Stimulated activated CD8-positive, alpha-beta memory T cell treated with anti-CD3 and anti-CD28 coated beads, Interleukin-7, amount 100 ng/mL, for 1 hour (primary cell): ENCODE data around the gene ECHDC3.

Experiments used
- DNase-seq, 2 donors: peaks; one replicate each; pipeline ENCODE4 v3.0.0-alpha.2; 2020; ENCODE audit warnings: low read depth in 2 of 2

ECHDC3 gene

DNA sequence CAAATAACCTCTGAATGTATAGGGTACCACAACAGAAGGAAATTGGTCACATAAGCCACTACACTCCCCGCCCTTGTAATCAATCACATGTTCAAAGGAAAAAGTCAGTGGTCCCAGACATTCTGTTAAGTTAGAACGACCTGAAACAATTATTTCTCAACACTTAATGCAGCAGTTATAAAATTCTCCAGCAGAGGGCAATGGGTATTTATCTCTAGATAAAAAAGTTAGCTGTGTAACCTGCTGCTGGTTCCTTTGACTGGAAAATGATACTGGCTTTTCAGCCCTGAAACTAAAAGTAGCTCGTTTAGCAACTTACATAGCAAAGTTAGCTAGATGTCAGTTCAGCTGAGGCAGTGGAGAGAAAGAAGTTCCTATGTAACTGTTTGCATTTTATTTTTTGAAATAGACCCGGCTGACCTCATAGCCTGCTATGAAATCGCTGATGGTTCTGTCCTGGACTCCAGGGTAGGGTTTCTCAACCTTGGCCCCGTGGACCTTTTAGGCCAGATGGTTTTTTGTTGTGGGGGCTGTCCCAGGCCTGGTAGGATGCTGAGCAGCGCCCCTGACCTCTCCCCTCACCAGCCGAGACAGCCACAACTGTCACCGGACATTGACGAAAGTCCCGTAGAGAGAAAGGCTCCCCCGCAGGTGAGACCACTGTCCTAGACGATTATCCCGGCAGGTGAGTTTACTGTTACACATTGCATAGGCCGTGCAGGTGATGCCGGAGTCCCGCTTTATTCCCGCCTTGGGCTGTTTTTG lies 40.8 kb downstream of the ECHDC3 start:
- no peak for DNase-seq

DNA sequence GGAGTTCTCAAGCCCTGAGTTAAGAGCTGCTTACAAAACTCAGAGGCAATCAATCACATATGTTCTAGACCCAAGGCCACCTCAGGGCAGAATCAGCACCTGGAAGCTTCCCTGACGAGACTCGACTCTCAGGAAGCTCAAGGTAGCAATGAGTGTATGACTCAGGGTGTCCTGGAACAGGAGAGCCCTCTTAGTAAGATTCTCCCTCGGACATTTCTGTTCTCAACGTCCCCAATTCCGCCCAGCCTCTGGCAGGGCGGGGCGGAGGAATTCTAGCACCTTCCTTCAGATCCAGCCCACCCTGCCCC lies 41.3 kb downstream of the ECHDC3 start:
- DNase-seq, result no peak

DNA sequence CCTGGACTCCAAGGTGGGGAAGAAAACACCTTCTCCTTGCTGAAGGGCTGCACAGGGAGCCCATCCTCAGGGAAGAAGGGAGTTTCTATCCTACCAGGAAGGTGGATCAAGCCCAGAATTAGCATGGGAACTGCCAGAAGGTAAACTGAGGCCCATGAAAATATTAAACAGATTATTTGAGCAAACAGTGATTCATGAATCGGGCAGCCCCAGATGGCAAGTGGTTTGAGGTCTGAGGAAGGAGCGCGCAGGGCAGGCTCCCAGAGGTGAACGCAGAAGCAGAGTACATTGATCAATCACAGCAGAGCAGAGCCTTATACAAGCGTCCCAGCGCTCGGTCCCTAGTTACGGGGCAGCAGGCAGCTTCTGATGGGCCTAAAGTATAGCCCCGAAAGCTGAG lies 45.2 kb downstream of the ECHDC3 start:
- no peak for DNase-seq

DNA sequence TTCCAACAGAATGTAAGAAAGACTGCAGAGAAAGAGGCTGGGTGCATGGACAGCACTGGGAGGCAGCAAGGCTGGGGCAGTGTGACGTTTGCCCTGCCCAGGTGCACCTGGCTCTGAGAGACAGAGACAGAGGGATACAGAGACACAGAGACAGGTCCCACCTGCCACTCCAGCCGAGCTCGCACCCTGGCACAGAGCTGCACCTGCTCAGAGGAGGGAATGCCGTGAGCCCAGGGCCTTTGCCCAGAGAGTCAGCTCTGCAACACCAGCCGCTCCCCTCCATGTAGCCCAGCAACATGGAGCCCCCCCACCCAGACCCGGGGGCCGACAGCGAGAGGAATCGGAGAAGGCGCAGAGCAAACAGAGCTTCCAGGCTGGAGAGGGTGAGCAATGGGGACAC lies 45.7 kb downstream of the ECHDC3 start:
- DNase-seq, result no peak

DNA sequence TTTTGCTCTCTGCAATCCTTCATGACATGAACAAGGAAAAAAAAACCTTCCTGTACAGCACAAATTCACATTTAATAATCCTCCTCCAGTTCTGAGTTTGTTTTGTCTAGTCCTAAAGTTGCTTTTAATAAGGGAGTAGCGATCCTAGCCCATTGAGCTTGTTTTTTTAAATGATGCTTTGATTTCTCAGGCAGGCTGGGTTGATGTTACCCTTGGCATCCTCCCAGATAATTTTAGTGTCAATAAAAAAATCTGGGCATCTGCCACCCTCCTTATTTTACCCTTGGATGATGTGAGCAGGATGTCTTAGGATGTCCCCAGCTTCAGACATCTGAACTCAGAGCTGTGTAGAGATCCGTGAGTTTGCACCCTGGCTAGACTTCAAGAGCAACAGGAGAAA lies 47.1 kb downstream of the ECHDC3 start:
- DNase-seq, result no peak

DNA sequence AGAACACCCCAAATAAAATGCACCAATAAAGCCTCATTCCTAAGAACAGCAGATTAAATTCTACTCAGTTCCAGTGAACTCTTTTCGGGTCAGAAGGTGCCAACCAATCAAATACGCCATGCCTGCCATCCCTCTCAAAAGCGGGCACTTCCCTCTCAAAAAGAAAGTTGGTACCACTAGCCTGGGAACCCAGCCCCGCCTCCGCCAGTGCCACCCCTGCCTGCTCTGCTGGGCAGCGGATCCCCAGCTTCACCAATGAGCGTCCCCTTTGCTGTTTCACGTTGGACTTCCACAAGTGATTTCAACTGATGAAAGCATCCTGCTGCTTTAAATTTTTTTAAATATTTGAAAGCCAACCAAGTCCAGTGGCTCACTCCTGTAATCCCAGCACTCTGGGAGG lies 47.8 kb downstream of the ECHDC3 start:
- no peak for DNase-seq

DNA sequence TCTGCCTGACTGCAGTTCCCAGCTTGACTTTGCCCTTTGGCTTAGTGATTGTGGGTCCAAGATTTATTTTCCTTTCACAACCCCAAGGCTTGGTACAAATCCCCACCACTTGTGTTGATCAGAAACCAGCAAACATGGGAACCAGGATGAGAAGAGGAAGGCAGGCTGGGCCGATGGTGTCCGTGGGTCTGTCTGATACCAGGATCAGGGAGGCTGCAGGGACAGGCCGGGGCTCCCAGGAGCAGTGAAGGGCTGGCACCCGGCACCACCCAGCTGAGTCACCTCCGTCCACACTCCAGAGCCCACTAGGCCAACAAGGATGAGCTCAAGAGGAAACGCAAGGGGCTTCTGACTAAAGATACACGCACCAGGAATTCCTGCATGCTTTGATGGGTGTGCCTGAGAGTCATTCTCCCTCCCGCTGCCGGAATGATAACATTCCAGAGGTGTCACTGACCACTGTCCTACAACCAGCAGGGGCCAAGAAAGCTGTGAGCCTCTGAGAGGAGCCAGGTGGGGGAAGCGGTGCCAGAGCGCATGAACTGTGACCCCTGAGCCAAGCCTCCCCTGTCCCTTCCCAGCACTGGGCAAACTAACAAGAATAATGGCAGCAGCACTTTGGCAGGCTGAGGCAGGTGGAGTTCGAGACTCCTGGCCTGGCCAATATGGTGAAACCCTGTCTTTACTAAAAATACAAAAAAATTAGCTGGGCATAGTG lies 51.7 kb downstream of the ECHDC3 start:
- no peak for DNase-seq

DNA sequence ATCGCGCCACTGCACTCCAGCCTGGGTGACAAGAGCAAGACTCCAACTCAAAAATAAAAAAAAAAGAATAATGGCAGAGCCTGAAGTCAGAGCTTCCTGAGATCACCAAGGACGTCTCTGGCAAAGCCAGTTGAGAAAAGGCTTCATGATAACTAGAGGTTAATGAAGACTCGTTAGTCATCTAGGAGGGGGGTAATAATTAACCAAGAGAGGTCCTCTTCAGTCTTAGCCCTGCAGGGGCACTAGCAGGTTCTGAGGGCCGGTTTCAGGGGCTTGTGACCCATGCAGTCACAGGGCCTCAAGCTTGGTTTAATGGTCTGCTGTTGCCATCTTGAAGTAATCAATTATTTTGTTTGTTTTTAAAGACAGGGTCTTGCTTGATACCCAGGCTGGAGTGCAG lies 52.4 kb downstream of the ECHDC3 start:
- no peak for DNase-seq

DNA sequence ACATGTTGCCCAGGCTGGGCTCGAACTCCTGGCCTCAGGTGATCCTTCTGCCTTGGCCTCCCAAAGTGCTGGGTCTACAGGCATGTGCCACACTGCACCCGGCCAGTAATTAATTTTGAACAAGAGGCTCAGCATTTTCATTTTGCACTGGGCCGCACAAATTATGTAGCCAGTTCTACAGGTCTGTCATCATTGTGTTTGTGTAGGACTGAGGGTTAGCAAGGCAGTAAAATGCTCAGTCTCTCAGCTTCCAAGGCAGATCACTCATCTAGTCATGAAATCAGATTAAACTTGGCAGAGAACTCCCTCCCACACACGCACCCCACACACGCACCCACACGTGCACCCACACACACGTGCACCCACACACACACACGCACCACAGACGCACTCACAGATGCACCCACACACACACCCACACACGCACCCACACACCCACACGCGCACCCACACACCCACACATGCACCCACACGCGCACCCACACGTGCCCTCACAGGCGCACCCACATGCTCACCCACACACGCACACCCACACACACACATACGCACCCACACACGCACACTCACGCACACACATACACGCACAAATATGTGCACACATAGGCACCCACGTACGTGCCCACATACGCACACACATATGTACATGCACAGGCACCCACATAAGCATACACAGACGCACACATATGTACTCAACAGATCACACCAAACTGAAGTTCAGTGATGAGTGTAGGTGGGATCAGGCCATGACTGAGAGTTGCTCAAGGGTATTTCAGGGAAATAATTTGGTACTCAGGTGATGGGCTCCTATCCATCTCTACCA lies 53.1 kb downstream of the ECHDC3 start:
- DNase-seq, result no peak

DNA sequence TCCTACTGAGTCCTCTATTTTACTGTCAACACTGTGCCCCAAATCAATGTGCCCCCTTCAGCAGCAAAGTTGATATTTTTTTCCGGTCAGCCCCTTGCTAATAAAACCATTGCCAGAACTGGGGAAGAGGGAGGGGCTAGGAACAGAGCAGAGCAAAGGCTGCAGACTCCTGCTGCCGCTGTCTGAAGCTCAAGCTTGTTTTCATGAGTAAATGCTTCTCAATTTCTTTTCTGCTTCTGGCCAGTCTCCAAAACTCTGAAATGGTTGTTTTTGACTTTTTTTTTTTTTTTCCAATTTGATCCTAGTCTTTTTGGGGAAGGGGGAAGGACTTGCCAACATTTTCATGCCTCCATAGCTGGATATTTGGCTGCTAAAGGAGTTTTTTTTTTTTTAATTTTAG lies 54.3 kb downstream of the ECHDC3 start:
- DNase-seq, result no peak

DNA sequence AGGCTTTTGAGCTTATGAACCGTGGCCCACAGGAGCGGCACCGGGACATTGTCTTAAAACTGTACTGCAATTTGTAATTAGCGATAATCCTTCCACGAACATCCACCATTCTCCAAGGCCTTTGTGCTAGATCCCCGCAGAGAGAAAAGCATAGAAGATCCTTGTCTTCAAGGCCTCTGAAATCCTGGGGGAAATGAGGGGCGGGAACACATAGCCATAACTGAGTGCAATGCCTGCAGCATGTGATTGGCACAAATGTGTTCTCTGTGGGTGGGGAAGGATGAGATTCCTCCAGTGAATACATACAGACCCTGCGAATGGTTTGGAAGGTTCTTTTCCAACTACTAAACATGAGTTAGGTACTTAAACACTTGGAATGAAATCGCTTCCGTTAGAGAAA lies 55.1 kb downstream of the ECHDC3 start:
- no peak for DNase-seq

DNA sequence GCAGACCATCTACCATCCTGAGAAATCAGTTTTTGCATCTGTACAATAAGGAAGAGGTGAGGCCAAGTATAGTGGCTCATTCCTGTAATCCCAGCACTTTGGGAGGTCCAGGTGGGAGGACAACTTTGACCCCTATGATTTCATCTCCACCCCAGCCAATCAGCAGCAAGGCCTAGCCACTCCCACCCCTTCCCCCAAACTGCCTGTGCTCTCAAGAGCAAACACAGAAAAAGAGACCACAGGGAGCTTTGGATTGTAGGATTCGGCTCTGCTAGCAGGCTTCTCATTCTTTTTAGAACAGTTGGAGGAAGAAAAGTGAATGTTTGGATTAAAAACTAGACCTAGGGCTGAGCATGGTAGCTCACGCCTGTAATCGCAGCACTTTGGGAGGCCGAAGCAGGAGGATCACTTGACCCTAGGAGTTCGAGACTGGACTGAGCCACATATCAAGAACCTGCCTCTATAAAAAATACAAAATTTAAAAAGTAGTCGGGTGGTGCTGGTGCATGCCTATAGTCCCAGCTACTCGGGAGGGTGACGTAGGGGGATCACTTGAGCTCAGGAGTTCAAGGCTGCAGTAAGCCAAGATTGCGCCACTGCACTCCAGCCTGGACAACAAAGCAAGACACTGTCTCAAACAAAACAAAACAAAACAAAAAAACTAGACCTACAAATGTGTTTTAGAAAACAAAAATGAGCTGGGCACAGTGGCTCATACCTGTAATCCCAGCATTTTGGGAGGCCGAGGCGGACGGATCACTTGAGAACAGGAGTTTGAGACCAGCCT lies 55.9 kb downstream of the ECHDC3 start:
- no peak for DNase-seq

DNA sequence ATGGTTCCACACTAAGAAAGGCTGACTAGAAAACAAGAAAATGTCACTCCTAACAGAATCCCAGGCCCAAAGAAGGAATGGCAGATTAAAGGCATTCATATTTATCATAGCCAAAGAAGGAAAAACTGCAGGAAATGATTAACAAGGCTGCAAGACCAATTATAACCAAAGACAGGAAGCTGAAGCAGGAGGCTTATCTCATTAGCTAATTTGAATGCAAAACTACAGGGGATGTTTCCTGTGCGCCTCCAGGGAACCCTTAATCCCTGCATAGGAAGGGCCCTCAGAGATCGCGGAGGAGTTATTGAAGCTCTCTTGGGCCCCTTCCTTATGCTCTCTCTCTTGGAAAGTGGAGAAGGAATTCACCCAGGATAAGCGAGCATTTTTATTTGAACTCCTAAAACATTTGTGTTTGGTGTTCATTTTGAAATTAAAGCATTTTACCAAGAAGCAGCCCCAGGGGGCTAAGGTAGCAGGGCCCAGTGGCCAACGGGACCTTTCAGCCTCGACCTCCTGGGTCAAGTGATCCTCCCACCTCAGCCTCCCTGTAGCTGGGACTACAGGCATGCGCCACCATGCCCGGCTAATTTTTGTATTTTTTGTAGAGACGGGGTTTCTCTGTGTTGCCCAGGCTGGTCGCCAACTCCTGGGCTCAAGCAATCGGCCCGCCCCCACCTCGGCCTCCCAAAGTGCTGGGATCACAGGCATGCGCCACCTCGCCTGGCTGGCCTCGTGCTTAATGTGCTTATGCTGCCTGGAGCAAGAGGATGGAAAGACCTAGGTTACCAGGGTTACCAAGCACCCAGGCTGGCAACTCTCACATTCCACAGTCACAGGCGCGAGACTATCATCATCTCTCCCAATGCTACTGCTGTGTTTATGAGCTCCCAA lies 56.9 kb downstream of the ECHDC3 start:
- DNase-seq, result no peak

DNA sequence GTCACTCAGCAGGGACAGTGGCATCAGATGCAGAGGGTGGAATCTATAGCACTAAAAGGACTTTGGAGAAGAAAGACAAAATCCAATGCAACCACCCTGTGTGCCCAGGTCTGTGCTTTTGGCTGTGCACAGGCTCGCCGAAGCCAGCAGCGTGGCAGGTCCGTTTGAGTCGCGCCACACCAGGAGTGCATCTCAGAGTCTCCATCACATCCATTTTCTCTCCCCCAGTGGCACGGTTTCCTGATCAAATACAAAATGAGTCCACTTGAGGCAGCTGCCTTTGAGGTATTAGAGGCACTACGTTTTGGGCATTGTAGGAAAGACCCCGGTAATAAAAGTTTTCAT lies 57.5 kb downstream of the ECHDC3 start:
- DNase-seq, result no peak

DNA sequence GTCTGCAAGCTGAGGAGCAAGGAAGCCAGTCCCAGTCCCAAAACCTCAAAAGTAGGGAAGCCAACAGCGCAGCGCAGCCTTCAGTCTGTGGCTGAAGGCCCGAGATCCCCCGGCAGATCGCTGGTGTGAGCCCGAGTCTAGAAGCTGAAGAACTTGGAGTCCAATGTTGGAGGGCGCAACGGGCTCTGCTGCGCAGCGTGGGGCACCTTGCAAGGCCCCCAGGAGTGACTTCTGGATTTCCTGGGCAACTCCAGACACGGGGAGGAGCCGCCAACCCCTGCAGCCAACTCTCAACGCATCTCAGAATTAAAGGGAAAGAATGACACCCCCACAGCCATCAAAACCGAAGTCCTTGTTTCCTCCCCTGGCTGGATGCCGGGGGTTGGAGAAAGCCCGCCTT lies 62.2 kb downstream of the ECHDC3 start:
- DNase-seq, result no peak

DNA sequence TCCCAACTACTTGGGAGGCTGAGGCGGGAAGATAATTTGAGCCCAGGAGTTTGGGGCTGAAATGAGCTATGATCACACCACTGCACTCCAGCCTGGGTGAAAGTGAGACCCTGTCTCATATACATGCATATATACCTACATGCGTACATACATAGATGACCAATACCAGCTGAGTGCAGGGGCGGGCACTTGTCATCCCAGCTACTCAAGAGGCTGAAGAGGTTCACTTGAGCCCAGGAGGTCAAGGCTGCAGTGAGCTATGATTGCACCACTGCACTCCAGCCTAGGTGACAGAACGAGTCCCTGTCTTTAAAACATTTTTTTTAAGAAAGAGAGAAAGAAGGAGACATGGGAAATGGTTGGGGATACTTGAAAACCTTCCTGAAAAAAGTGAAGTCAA lies 63.6 kb downstream of the ECHDC3 start:
- no peak for DNase-seq

DNA sequence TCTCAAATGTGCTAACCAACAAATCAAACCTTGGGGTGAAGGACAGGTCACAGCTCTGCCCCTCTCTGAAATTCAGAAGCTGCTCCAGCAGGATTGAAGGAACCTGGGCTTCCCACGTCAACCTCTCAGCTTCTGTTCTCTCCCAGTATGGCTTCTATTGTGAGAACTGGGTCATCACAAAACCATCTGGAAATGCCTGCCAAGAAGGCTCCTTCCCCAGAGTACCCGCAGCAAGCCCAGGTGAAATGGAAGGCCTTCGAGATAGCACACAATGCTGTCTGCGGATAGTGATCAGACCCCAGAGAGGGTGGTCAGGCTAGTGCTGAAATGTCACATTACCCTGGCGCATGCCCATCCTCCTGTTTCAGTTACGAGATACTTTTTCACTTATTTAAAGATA lies 64.5 kb downstream of the ECHDC3 start:
- no peak for DNase-seq

DNA sequence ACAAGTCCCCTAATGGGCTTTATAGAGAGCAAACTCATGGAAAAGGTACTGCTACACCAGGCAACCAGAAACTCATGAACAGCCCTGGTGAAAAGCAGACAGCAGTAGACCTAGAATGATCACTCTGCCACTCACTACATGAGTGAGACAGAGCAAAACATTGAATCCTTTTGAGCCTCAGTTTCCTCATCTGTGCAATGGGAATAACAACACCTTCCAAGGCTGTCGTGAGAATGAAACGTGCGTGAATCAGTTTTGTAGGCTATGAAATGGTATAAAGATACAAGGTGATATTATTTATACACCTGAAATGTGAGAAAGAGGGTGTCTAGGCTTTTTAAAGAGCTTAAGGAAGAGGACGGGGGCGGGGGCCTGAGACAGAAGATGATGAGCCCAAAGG lies 66.6 kb downstream of the ECHDC3 start:
- DNase-seq, result no peak

DNA sequence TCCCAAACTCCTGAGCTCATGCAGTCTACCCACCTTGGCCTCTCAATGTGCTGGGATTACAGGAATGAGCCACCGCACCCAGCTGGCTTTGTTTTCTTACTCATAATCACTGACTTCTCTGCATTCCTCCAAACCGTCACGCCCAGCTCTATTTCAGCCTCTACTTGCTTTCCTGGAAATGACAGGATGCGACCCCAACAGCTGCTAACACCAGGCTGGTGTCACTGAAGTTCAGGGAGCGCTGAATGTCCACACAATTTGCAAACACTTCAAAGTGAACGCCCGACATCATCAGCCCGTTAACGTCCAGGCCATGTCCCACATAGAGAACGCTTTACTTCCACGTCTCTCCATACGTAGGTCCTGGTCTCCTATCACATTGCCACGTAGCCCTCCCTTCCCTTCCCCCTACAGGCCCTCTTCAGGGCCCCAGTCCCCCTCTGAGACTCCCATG lies 68.2 kb downstream of the ECHDC3 start:
- no peak for DNase-seq

DNA sequence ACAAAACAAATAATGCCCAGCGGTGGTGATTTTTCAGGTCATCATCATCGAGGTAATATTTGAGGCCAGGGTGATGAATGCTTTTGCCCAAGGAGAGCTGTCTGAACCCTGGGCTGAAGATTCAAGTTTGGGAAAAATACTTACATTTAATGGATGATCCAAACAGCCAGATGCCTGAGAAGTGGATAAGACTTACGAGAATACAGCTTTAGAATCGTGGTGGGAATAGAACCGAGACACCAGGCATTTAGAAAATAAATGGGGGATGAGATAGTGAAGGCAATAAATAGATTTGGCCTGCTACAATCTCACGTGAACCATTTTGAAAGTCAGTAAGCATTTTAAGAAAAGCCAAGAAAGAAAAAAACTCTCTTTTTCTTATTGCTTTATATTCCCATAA lies 68.8 kb downstream of the ECHDC3 start:
- no peak for DNase-seq

DNA sequence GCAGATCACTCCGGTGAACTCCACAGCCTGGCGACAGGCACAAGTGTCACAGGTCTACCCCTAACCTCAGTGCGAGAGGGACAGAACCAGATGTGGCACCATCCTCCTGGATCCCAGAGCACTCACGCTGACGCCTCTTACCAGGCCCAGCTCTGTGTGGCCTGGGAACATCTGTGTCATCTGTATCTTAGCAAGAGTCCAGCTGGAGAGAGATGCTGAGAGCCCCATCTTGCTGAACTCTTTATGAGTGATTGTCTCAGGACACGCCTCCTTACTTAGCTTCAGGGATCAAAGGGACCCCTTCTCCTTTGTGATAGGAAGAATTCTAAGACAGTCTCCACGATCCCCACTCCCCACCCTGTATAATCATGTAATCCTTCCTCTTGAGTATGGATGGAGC lies 71.0 kb downstream of the ECHDC3 start:
- DNase-seq, result no peak
